HG03565 (cell line): ENCODE measurements around the gene IFT81.
"Not testable (repeated sequence)": the region's sequence is repeated elsewhere in the genome, so short reads cannot be mapped to it uniquely, and the experiment has no call there.

Source experiments
- ATAC-seq: cut with Tn5 transposase; IDR thresholded peaks from one replicate; pipeline ENCODE4 v1.9.1; 2021; ENCODE audit warnings: mild to moderate bottlenecking, moderate library complexity; ENCODE audit not compliant: unreplicated experiment

The IFT81 gene, protein sequence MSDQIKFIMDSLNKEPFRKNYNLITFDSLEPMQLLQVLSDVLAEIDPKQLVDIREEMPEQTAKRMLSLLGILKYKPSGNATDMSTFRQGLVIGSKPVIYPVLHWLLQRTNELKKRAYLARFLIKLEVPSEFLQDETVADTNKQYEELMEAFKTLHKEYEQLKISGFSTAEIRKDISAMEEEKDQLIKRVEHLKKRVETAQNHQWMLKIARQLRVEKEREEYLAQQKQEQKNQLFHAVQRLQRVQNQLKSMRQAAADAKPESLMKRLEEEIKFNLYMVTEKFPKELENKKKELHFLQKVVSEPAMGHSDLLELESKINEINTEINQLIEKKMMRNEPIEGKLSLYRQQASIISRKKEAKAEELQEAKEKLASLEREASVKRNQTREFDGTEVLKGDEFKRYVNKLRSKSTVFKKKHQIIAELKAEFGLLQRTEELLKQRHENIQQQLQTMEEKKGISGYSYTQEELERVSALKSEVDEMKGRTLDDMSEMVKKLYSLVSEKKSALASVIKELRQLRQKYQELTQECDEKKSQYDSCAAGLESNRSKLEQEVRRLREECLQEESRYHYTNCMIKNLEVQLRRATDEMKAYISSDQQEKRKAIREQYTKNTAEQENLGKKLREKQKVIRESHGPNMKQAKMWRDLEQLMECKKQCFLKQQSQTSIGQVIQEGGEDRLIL

DNA sequence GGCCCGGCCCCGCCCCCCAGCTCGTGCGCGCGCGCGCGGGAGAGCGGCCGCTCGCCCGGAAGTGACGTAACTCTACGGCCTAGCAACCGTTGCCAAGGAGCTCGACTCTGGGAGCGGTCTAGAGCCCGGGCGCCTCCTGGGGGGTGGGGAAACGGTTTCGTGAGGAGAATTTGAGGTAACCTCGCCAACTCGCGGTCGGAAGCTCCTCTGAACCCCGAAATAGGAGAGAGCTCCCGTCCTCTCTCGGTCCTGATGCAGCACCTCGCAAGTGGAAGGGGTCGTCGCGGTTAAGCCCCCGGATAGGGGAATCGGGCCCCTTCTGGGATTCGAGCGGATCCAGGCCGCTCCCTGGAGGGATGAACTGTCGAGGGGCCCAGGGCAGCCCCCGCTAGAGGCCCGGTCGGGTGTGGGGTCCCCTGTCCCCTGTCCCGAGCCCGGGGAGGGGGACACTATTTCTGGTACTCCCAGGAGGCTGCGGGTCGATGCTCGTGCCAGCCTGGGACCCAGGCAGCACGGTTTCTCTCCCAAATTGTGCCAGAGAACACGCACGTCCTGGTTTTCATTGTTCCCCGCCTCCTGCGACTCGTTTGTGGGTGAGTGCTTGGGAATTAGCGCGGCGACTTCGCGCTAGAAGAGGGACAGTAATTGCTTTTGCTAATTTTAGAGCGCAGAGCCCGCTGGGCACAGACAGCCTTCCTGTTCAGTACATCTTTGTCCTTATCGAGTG is at the start of gene IFT81:
TSS of gene IFT81 (plus strand) at position 89 of the 727 bp plus-strand sequence. CDS start 3,024 bp downstream, outside the sequence.
- ATAC-seq = peak; percentile 77

DNA sequence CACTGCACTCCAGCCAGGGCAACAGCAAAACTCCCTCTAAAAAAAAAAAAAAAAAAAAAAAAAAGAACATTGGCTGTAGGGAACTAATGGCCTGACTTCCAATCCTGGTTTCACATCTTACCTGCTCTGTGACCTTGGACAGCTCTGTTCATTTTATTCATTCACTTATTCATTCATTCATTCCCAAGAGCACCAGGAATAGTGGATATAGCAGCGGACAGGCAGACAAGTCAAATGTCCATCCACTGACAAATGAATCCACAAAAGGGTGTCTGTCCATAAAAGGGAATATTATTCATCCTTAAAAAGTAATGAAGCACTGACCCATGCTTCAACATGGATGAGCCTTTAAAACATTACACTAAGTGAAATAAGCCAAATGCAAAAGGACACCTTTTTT is 48.3 kb upstream of the IFT81 start:
- ATAC-seq = no peak

DNA sequence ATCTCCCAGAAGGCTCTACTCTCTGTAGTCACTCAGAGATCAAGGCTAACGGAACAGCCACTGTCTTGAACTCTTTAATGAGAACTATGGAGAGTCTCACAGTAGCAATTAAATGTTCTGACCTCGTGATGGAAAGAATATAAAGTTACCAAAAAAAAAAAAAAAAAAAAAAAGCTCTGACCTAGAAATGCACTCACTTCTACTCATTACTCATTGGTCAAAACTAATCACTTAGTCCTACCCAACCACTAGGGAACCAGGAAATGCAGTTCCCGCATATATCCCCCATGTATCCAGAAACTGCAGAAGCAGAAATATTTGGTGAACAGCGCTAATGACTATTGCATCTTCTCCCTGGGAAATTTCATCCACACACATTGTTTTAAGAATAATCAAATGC is 46.4 kb upstream of the IFT81 start:
- ATAC-seq = no peak

DNA sequence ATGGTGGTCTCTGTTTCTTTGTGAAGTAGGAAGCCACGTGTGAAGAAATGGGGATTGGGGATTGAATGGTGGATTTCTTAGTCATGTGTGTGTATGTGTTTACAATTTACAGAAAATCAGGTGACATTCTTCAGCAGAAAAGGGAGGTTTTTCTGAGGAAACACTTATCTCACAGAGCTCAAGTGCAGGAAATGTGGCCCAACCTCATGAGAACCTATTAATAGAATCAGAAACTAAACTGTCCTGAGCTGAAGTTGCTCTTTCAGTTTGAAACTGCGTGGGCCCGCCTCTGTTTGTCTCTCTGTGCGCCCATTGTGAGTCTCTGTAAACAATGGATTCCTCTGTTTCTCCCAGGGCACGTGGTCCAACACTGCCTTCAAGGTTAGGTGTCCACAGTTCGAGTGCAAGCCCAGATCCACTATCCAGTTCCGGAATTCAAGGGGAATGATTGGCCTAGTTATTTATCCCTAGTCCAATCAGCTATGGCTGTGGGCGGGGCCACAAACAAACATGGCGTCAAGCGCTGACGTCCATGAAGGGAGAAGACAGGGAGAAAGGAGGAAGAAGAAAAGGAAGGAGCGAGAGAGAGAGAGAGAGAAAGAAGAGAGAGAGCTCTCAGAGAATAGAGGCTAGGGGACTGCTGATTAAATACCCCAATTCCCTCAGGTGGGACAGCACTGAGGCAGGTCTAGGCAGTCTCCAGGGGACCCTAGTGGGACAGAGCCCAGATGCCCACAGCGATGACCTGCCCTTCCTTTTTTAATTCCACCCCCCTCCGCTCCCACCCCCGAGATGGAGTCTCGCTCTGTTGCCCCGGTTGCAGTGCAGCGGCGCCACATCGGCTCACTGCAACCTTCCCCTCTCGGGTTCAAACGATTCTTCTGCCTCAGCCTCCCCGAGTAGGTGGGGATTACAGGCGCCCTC is 44.4 kb upstream of the IFT81 start:
- peak; percentile 71 for ATAC-seq

DNA sequence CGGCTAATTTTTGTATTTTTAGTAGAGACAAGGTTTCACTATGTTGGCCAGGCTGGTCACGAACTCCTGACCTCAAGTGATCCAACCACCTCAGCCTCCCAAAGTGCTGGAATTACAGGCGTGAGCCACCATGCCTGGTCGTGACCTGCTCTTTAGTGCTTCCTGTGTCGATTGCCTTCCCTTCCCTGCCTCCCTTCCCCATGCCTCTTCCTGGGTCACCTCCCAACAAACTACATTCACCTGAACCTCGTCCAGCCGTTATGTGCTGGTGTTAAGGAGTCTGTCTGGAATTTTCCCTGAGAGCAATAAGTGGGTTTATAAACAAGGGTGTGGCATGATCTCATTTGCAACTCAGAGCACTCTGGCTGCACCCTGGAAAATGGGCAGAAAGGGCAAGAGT is 43.7 kb upstream of the IFT81 start:
- ATAC-seq = no peak

DNA sequence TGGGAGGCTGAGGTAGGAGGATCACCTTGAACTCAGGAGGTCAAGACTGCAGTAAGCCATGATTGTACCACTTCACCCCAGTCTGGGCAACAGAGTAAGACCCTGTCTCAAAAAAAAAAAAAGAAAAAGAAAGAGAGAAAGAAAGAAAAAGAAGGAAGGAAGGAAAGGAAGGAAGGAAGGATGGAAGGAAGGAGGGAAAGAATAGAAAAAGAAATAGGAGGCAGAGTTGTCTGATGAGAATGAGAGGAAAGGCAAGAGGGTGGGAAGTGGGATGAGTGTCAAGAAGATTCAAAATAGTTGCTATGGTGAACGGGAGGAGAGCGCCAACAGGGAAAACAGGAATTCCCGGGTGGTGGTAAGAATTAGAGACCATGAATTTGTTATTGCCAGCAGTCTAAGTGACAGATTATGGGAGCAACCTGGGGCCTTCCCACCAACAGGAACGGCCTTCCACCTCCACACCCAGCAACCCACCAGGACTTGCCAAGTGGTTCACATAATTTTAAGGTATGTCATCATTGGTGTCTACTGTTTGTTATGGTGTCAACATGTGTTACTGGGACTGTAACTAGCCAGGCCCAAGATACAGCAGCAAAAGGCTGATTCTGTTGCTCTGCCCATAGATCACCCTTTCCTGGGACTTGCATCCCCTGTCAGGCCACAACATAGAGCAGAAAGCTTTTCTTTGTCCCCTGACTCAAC is 39.7 kb upstream of the IFT81 start:
- no peak for ATAC-seq

DNA sequence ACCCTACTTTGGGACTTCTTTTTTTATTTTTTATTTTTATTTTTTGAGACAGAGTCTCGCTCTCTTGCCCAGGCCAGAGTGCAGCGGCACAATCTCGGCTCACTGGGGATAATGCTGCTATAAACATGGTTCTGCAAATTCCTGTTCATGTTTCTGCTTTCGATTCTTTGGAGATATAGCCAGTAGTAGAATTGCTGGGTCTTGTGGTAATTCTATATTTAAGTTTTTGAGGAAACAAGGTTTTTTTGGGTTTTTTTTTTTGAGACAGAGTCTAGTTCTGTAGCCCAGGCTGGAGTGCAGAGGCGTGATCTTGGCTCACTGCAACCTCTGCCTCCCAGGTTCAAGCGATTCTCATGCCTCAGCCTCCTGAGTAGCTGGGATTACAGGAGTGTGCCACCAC is 35.9 kb upstream of the IFT81 start:
- not testable (repeated sequence) for ATAC-seq

DNA sequence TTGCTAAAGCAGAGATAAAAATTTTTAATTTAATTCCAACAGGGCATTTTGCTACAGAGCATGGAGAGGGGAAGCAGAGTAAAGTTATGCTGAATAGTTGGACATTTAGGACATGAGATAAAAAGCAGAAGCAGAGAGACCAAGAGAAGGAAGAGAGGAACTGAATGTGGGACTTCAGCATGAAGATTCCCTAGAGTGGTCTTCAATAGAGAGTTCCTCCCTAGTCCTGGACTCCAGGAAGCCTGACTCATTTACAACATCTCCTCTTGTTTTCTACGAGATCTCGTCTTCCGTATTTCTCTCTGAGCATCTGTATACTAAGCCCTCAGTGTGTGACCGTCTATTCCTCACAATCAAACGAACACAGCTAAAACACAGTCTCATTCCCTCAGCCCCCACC is 35.2 kb upstream of the IFT81 start:
- ATAC-seq = no peak

DNA sequence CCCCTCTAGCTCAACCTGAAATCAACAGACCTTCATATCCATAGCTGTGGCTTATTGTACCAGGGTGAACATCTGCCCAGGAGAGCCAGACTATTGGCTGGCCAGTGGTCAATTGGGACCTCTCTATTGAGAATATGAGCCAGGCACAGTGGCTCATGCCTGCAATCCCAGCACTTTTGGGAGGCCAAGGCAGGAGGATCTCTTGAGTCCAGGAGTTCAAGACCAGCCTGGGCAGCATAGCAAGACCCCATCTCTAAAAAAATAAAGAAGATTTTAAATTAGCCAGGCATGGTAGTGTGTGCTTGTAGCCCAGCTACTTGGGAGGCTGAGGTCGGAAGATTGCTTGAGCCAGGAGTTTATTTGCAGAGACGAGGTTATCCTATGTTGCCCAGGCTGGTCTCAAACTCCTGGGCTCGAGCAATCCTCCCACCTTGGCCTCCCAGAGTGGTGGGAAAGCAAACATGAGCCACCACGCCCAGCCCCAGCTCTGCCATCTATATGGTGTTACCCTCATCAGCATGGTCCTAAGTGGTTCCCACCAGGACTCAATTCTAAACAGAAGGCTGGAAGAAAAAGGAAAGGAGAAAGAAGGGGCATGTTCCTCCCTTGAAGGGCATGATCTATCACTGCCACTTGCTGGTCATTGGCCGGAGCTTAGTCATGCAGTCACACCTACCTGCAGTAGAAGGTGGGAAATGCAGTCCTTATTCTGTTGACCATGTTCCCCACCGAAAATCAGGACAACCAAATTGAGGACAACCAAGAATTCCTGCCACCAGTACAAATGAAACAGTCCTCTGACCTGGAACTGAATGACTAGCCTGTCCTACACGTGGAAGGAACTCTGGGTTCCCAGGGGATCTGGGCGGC is 33.7 kb upstream of the IFT81 start:
- no peak for ATAC-seq

DNA sequence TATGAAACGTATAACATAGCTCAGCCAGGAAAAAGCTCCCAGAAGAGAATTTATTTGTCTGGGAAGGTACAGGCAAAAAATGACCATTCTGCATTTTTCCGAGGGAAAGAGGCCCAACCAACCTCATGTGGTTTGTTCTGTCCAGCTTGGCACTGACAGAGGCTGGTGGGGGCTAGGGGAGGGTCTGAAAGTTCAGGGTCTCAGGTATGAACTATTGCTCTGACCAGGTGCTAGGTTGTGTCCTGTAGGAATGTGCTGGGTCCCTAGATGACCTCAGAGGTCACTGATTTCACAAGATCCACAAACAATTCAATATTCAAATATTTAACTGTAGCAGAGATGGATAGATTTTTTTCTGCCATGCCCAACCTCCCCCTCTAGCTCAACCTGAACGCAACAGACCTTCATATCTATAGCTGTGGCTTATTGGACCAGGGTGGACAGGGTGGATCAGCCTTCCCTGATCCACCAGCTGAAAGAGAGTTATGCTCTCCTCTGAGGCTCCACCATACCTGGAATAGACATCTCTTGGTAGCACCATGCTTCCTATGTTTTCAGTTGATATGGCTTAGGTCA is 32.9 kb upstream of the IFT81 start:
- no peak for ATAC-seq

DNA sequence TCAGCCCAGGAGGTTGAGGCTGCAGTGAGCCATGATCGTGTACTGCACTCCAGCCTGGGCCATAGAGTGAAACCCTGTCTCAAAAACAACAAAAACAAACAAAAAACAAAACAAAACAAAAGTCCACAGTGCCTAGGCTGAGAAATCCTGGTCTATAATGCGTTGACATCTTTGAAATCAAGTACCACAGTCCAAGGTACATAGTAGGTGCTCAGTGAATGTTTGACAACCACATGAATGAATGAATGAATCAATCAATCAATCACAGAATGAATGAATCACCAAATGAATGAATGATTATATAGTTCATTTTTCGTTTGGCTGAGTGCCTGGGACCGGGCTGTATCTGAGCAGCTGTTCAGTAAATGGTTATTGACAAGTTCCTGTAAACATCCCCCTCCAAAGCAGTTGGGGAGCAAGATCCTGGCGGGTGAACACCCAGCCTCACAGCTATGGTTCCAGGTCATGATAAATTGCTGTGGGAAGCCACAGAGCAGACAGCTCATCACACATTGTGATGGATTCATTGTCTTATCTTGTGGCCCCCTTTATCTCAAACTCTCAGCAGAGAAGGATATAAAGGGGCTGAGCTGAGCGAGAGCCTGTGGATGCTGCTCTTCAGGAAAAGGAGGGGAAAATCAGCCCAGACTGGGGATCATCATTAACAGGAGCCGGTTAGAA is 30.4 kb upstream of the IFT81 start:
- no peak for ATAC-seq

DNA sequence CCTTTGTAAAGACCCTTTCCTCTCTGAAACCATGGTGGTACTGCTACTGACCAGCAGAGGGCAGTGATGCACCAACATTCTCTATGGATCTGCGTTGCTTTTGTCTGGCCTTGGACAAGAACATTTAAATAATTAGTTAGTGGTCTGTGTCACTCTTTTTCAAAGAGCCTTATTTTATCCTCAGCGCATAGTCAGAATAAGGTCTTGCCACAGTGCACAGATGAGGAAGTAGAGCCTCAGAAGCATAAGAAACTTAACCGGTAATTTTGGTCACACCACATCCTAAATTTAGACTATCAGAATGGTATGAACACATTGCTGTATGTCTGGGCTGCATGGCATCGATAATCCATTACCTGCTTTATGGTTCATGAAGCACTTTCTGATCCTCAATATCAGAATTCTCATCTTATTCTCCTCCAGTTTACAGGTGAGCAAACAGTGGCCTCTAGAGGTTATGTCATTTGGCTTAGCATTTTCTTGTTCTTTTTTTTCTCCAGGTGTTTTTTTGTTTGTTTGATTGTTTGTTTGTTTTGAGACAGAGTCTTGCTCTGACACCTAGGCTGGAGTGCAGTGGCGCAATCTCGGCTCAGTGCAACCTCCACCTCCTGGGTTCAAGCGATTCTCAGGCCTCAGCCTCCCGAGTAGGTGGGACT is 23.7 kb upstream of the IFT81 start:
- peak; percentile 91 for ATAC-seq

DNA sequence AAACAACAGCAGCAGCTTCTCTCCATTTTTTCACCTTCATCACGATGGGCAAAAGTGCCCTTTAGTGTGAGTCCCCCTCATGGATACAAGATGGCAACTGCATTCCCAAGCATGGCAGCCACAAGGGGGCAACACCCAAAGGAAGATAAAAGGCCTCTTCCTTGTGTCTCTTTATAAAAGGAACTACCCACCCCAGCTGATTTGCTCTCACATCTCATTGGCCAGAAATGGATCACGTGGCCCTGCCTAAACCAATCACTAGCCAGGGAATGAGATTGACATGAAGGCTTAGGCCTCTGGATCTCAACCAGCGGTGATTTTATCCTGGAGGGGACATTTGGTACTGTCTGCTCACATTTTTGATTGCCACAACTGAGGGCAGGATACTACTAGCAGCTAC is 21.9 kb upstream of the IFT81 start:
- ATAC-seq = no peak

DNA sequence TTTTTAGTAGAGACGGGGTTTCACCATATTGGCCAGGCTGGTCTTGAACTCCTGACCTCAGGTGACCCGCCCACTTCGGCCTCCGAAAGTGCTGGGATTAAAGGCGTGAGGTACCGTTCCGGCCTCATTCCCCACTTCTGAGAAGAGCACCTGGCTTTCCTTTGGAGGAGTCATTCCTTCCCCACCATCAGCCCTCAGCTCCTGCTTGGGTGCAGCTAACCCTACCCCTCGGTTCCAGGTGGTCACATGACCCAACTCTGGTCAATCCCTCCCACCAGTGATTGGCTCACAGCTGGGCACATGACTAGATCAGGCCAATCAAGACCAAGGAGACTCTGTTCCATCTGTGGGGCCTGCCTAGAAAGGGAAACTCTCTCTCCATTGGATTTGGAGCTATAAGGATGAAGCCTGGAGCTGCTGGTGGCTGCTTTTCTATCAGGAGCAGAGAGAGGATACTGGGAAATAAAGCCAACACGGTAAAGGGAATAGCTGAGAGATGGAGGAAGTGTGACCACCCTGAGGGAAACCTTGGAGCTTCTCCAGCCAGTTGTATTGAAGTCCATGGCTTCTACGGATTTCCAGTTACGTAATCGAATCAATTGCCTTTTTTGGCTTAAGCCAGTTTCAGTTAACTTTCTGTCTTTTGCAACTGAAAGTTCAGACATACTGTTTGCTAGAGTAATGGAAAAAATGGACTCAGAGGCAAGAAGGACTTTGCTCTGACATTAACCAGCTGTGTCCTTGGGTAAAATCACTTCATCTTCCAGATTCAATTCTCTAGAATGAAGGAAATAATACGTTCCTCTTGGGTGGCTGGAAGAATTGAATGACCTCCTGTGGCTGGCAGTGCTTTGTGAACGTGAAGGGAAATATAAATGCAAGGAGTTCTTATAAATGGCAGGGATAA is 19.7 kb upstream of the IFT81 start:
- no peak for ATAC-seq

DNA sequence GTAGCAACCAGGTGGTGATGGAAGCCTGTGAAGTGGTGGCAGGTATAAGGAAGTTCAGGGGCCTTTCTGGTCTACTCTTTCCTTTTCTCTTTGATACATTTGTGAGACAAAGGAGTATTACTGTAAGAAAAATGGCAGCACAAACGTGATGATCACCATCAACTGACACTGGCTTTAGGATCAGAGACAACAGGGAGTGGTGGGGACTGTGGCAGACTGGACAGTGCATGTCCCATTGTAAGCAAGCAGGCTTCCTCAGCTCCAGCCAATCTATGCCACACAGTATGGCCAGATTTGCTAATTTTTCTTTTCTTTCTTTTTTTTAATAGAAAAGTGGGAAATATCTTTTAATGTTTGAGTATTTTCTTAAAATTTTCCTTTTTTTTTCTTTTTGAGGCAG is 19.0 kb upstream of the IFT81 start:
- no peak for ATAC-seq

DNA sequence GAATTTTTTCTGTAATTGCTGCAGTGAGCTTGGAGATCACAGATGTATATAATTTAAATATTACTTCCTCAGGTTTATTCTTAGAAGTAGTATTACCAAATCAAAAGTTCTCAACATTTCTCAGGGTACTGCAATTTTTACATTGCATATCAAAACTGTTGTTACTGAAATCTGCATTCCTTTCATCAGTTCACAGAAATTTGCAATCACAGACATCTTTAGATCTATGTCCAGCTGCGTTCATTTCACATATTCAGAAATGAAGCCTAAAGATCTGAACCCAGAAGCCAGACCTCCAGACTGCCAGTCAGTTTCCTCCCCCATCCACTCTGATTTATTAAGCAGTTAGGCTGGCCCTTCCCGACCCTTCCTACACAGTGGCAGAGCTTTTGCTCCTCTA is 18.2 kb upstream of the IFT81 start:
- no peak for ATAC-seq
